ENCODE measurements around the gene HACD1. TPM values are rescaled to one million over a fixed set of nuclear protein-coding genes. Genes with fewer than 3 reads are reported as not detected.
"Not testable (repeated sequence)": the region's sequence is repeated elsewhere in the genome, so short reads cannot be mapped to it uniquely, and the experiment has no call there.

Gene HACD1
- polyA plus RNA-seq, 1 donor, result 18.6 TPM

DNA sequence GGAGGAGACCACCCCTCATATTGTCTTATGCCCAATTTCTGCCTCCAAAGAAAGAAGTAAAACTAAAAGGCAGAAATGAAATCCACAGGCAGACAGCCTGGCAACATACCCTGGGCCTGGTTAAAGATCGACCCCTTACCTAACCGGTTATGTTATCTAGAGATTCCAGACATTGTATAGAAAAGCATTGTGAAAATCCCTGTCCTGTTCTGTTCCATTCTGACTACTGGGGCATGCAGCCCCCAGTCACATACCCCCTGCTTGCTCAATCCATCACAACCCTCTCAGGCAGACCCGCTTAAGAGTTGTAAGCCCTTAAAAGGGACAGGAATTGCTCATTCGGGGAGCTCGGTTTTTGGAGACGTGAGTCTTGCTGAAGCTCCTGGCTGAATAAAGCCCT is 29.9 kb downstream of the HACD1 start:
- H3K4me3 ChIP-seq (ENCODE audit: low read length), result not testable (repeated sequence)

DNA sequence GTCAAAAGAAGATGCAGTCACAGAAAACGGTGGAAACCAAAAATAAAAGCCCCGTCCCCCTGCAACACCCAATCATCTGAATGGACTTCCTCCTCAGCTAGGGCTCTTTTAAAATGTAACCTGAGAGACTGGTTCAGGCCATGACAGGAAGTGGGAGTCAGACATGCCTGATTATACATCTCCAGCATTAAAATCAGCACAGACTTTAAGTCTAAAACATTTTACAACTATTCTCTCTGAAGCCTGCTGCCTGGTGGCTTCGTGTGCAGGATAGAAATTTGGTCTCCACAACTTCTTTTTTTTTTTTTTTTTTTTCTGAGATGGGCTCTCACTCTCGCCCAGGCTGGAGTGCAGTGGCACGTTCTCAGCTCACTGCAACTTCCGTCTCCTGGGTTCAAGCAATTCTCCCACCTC is 30.3 kb downstream of the HACD1 start:
- Histone ChIP-seq H3K4me3 (ENCODE audit: low read length) (no peak overlapping the region), H3K9me3 (ENCODE audit: control insufficient read depth, low read depth, low read length) (no peaks in the 10 kb centered on the region), H3K36me3 (ENCODE audit: control insufficient read depth, insufficient read depth, low read length) (no peaks in the 10 kb centered on the region), H3K27me3 (ENCODE audit: control insufficient read depth, insufficient read depth, low read length) (no peaks in the 10 kb centered on the region), H3K27ac (ENCODE audit: low read length) (no peak overlapping the region), H3K4me1 (ENCODE audit: control insufficient read depth, insufficient read depth, low read length) (no peaks in the 10 kb centered on the region)
- DNase-seq, result no peak
- WGBS (ENCODE audit: insufficient coverage, low lambda C conversion rate), result no CpG with 5 or more reads among the region's 6 CpGs

More for the DNA sequence above, 29.9 kb downstream of the HACD1 start:
- H3K27ac ChIP-seq (ENCODE audit: low read length); H3K36me3 ChIP-seq (ENCODE audit: control insufficient read depth, insufficient read depth, low read length); DNase-seq; H3K4me1 ChIP-seq (ENCODE audit: control insufficient read depth, insufficient read depth, low read length); H3K27me3 ChIP-seq (ENCODE audit: control insufficient read depth, insufficient read depth, low read length); H3K9me3 ChIP-seq (ENCODE audit: control insufficient read depth, low read depth, low read length): not testable (repeated sequence)
- no CpG with 5 or more reads among the region's 6 CpGs for WGBS (ENCODE audit: insufficient coverage, low lambda C conversion rate)

DNA sequence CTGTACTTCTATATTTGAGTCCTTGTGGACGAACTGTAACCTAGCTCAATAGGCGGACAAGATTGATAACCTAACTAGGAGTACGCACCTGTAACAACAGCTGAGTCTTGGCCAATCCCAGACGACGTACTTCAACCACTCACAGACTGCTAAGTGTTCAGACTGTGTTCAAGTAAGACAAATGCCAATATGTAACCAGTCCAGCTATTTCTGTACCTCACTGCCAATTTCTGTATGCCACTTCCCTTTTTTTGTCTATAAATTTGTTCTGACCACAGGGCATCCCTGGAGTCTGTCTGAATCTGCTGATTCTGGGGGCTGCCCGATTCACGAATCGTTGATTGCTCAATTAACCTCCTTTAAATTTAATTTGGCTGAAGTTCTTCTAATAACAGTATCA is 32.2 kb downstream of the HACD1 start:
- no peaks in the 10 kb centered on the region for H3K36me3 ChIP-seq (ENCODE audit: control insufficient read depth, insufficient read depth, low read length)
- no CpG with 5 or more reads among the region's 8 CpGs for WGBS (ENCODE audit: insufficient coverage, low lambda C conversion rate)
- no peak overlapping the region for H3K27ac ChIP-seq (ENCODE audit: low read length)
- no peak overlapping the region for H3K4me3 ChIP-seq (ENCODE audit: low read length)
- no peak for DNase-seq
- no peaks in the 10 kb centered on the region for H3K9me3 ChIP-seq (ENCODE audit: control insufficient read depth, low read depth, low read length)
- H3K4me1 ChIP-seq (ENCODE audit: control insufficient read depth, insufficient read depth, low read length), result no peaks in the 10 kb centered on the region
- no peaks in the 10 kb centered on the region for H3K27me3 ChIP-seq (ENCODE audit: control insufficient read depth, insufficient read depth, low read length)

- Histone ChIP-seq H3K36me3 (ENCODE audit: control insufficient read depth, insufficient read depth, low read length) (no peaks in the 10 kb centered on the region), H3K27me3 (ENCODE audit: control insufficient read depth, insufficient read depth, low read length) (no peaks in the 10 kb centered on the region), H3K27ac (ENCODE audit: low read length) (no peak overlapping the region), H3K9me3 (ENCODE audit: control insufficient read depth, low read depth, low read length) (no peaks in the 10 kb centered on the region), H3K4me3 (ENCODE audit: low read length) (no peak overlapping the region), H3K4me1 (ENCODE audit: control insufficient read depth, insufficient read depth, low read length) (no peaks in the 10 kb centered on the region)
- WGBS (ENCODE audit: insufficient coverage, low lambda C conversion rate), result 93% methylated on average over 3 of the region's 3 CpGs
- no peak for DNase-seq
Observed at GRCh38 chr10:17580885-17581284, 36.3 kb downstream of the HACD1 start.

DNA sequence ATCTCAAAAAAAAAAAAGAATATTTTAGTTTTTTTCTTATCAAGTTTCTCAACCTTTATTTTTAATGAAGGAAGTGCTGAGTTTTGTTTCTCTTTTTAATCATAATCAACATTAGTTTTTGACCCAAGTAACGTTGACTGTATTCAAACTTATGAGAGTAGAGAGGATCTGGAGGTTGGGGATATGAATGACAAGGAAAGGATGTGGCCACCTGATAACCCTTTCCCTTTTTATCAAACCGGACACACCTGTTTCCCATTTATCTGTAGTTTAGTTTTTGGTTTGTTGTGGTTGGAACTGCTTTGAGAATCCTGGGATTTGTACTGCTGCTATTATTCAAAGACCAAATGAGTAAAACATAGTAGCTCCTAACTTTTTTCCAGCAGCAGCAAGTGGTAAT is 38.6 kb downstream of the HACD1 start:
- no peak overlapping the region for H3K27ac ChIP-seq (ENCODE audit: low read length)
- no peak overlapping the region for H3K4me3 ChIP-seq (ENCODE audit: low read length)
- 83% methylated on average over 1 of the region's 2 CpGs for WGBS (ENCODE audit: insufficient coverage, low lambda C conversion rate)
- H3K4me1 ChIP-seq (ENCODE audit: control insufficient read depth, insufficient read depth, low read length), result no peaks in the 10 kb centered on the region
- H3K9me3 ChIP-seq (ENCODE audit: control insufficient read depth, low read depth, low read length), result no peaks in the 10 kb centered on the region
- no peaks in the 10 kb centered on the region for H3K27me3 ChIP-seq (ENCODE audit: control insufficient read depth, insufficient read depth, low read length)
- DNase-seq, result no peak
- H3K36me3 ChIP-seq (ENCODE audit: control insufficient read depth, insufficient read depth, low read length), result no peaks in the 10 kb centered on the region

DNA sequence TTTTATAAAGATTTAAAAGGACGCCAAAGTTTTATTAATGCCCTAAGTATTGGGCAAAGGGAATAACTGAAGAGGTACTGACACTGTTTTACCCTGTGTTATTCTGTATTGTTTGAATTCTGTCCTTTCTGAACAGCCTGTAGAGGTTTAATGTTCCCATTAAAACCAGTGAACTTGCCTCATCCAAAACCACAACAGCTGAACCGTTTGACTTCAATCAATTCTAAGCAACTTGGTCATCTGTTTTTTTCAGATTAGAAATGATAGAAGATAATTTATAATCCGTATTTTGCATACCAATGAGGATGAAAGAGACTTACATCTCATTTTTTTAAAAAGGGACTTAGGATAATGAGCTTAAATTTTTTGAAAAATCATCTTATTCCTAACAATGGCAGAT is 40.4 kb downstream of the HACD1 start:
- DNase-seq, result no peak
- H3K27ac ChIP-seq (ENCODE audit: low read length), result no peak overlapping the region

GRCh38 chr10:17564911-17565310 is 52.3 kb downstream of the HACD1 start:
- DNase-seq, result no peak
- no peak overlapping the region for H3K27ac ChIP-seq (ENCODE audit: low read length)
- H3K36me3 ChIP-seq (ENCODE audit: control insufficient read depth, insufficient read depth, low read length), result no peaks in the 10 kb centered on the region
- no peaks in the 10 kb centered on the region for H3K9me3 ChIP-seq (ENCODE audit: control insufficient read depth, low read depth, low read length)
- no peaks in the 10 kb centered on the region for H3K27me3 ChIP-seq (ENCODE audit: control insufficient read depth, insufficient read depth, low read length)
- H3K4me3 ChIP-seq (ENCODE audit: low read length), result no peak overlapping the region
- H3K4me1 ChIP-seq (ENCODE audit: control insufficient read depth, insufficient read depth, low read length), result no peaks in the 10 kb centered on the region
- no CpG with 5 or more reads among the region's 3 CpGs for WGBS (ENCODE audit: insufficient coverage, low lambda C conversion rate)

More for the DNA sequence above, 40.4 kb downstream of the HACD1 start:
- WGBS (ENCODE audit: insufficient coverage, low lambda C conversion rate), result 80% methylated on average over 3 of the region's 3 CpGs
- Histone ChIP-seq H3K4me3 (ENCODE audit: low read length) (no peak overlapping the region), H3K27me3 (ENCODE audit: control insufficient read depth, insufficient read depth, low read length) (no peaks in the 10 kb centered on the region), H3K9me3 (ENCODE audit: control insufficient read depth, low read depth, low read length) (no peaks in the 10 kb centered on the region), H3K4me1 (ENCODE audit: control insufficient read depth, insufficient read depth, low read length) (no peaks in the 10 kb centered on the region), H3K36me3 (ENCODE audit: control insufficient read depth, insufficient read depth, low read length) (no peaks in the 10 kb centered on the region)

GRCh38 chr10:17563452-17563851 is 53.7 kb downstream of the HACD1 start:
- Histone ChIP-seq H3K27ac (ENCODE audit: low read length) (no peak overlapping the region), H3K27me3 (ENCODE audit: control insufficient read depth, insufficient read depth, low read length) (no peaks in the 10 kb centered on the region)
- WGBS (ENCODE audit: insufficient coverage, low lambda C conversion rate), result 100% methylated on average over 1 of the region's 4 CpGs

DNA sequence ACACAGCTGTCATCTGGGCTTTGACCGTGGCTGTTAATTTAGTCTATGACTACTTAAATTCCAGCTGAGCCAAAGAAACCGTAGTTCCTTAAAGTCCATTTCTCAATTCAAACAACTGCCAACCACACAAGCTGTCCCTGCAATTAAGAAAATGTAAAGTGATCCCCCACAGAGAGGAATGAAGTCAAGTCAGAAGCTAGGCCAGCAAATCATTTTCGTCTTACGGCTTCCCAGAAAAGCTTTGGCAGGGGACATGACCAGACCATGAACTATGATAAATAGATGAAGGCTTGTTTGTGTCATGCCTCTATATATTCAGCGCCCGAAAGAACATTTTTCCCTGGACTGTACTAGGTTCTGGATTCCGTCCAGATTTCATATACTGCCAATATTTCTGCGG is 54.6 kb downstream of the HACD1 start:
- Histone ChIP-seq H3K4me1 (ENCODE audit: control insufficient read depth, insufficient read depth, low read length) (no peaks in the 10 kb centered on the region), H3K27ac (ENCODE audit: low read length) (no peak overlapping the region)
- no CpG with 5 or more reads among the region's 8 CpGs for WGBS (ENCODE audit: insufficient coverage, low lambda C conversion rate)

More at GRCh38 chr10:17563452-17563851, 53.7 kb downstream of the HACD1 start:
- Histone ChIP-seq H3K4me3 (ENCODE audit: low read length) (no peak overlapping the region), H3K4me1 (ENCODE audit: control insufficient read depth, insufficient read depth, low read length) (no peaks in the 10 kb centered on the region), H3K9me3 (ENCODE audit: control insufficient read depth, low read depth, low read length) (no peaks in the 10 kb centered on the region), H3K36me3 (ENCODE audit: control insufficient read depth, insufficient read depth, low read length) (no peaks in the 10 kb centered on the region)
- no peak for DNase-seq

DNA sequence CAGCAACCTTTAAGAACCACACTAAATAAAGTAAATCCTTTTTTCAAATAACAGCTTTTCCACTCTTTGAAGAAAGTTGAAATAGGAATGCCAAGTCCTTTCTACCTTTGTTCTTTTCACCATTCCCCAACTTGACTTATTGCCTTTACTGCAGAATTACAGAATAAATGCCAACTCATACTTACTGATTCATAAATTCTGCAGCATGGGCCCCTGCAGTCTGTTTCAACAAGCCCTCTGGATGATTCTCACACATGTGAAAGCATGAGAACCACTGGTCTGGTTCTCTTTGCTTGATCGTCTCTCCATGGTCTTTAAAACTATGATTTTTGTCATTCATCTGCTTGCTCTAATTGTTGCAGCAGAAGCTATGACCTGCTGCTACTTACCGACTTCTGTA is 56.1 kb downstream of the HACD1 start:
- H3K4me1 ChIP-seq (ENCODE audit: control insufficient read depth, insufficient read depth, low read length), result no peaks in the 10 kb centered on the region
- H3K4me3 ChIP-seq (ENCODE audit: low read length), result no peak overlapping the region
- DNase-seq, result no peak
- H3K36me3 ChIP-seq (ENCODE audit: control insufficient read depth, insufficient read depth, low read length), result no peaks in the 10 kb centered on the region
- H3K27me3 ChIP-seq (ENCODE audit: control insufficient read depth, insufficient read depth, low read length), result no peaks in the 10 kb centered on the region
- H3K27ac ChIP-seq (ENCODE audit: low read length), result no peak overlapping the region
- no peaks in the 10 kb centered on the region for H3K9me3 ChIP-seq (ENCODE audit: control insufficient read depth, low read depth, low read length)
- WGBS (ENCODE audit: insufficient coverage, low lambda C conversion rate), result 100% methylated on average over 1 of the region's 2 CpGs

More for the DNA sequence above, 54.6 kb downstream of the HACD1 start:
- no peaks in the 10 kb centered on the region for H3K27me3 ChIP-seq (ENCODE audit: control insufficient read depth, insufficient read depth, low read length)
- no peaks in the 10 kb centered on the region for H3K9me3 ChIP-seq (ENCODE audit: control insufficient read depth, low read depth, low read length)
- no peak overlapping the region for H3K4me3 ChIP-seq (ENCODE audit: low read length)
- H3K36me3 ChIP-seq (ENCODE audit: control insufficient read depth, insufficient read depth, low read length), result no peaks in the 10 kb centered on the region
- peak in 1 of 2 donors; percentile 3 for DNase-seq

GRCh38 chr10:17557459-17557858 is 59.7 kb downstream of the HACD1 start:
- H3K9me3 ChIP-seq (ENCODE audit: control insufficient read depth, low read depth, low read length), result no peaks in the 10 kb centered on the region
- H3K27me3 ChIP-seq (ENCODE audit: control insufficient read depth, insufficient read depth, low read length), result no peaks in the 10 kb centered on the region
- H3K27ac ChIP-seq (ENCODE audit: low read length), result no peak overlapping the region
- H3K4me3 ChIP-seq (ENCODE audit: low read length), result no peak overlapping the region
- 100% methylated on average over 1 of the region's 3 CpGs for WGBS (ENCODE audit: insufficient coverage, low lambda C conversion rate)
- H3K36me3 ChIP-seq (ENCODE audit: control insufficient read depth, insufficient read depth, low read length), result no peaks in the 10 kb centered on the region
- no peaks in the 10 kb centered on the region for H3K4me1 ChIP-seq (ENCODE audit: control insufficient read depth, insufficient read depth, low read length)
- DNase-seq, result no peak
